ENCODE results near the gene CDK14.

DNA sequence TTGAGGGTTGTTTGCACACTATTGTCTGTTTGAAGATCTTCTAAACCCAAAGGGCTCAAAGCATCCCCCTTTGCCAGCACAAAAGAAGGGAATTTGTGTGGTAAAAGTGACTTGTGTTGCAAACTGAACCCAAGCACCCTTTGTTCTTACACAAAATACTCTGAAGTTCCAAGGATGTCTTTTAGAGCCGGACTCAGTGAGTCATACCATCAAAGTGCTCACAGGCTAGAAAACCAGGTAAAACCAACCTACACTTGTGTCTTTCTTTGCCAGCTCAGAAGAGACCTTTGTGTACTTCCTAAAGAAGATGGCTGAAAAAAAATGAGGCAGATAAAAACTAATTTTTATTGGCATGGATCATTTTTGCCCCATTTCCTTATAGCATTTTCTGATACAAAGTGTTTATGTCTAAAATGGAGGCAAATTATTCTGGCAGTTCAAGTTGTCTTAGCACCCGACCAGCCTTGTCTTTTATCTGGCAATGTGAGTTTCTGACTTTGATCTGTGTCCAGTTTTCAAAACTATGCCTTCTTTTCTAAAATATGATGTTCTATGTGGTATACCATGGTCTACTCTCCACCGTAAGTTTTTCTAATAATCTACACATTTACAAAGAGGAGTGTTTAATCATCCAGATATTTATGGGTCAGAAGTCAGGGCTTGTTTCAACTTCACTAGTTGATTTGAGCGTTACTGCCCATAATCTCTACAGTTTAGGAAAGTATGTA is 539.7 kb downstream of the CDK14 start:
- TF ChIP-seq, protein P1, sequence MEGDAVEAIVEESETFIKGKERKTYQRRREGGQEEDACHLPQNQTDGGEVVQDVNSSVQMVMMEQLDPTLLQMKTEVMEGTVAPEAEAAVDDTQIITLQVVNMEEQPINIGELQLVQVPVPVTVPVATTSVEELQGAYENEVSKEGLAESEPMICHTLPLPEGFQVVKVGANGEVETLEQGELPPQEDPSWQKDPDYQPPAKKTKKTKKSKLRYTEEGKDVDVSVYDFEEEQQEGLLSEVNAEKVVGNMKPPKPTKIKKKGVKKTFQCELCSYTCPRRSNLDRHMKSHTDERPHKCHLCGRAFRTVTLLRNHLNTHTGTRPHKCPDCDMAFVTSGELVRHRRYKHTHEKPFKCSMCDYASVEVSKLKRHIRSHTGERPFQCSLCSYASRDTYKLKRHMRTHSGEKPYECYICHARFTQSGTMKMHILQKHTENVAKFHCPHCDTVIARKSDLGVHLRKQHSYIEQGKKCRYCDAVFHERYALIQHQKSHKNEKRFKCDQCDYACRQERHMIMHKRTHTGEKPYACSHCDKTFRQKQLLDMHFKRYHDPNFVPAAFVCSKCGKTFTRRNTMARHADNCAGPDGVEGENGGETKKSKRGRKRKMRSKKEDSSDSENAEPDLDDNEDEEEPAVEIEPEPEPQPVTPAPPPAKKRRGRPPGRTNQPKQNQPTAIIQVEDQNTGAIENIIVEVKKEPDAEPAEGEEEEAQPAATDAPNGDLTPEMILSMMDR (IDR thresholded peaks at IDR 0.05; ENCODE audit: low read depth, low read length, missing input control) = no peak
- TF ChIP-seq FOXA1 (IDR thresholded peaks at IDR 0.05) = no peak
- TF ChIP-seq, protein P2, sequence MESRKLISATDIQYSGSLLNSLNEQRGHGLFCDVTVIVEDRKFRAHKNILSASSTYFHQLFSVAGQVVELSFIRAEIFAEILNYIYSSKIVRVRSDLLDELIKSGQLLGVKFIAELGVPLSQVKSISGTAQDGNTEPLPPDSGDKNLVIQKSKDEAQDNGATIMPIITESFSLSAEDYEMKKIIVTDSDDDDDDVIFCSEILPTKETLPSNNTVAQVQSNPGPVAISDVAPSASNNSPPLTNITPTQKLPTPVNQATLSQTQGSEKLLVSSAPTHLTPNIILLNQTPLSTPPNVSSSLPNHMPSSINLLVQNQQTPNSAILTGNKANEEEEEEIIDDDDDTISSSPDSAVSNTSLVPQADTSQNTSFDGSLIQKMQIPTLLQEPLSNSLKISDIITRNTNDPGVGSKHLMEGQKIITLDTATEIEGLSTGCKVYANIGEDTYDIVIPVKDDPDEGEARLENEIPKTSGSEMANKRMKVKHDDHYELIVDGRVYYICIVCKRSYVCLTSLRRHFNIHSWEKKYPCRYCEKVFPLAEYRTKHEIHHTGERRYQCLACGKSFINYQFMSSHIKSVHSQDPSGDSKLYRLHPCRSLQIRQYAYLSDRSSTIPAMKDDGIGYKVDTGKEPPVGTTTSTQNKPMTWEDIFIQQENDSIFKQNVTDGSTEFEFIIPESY (IDR thresholded peaks at IDR 0.05) = no peak
- no peak for TF ChIP-seq SP1 (IDR thresholded peaks at IDR 0.05)
- TF ChIP-seq, protein P3, sequence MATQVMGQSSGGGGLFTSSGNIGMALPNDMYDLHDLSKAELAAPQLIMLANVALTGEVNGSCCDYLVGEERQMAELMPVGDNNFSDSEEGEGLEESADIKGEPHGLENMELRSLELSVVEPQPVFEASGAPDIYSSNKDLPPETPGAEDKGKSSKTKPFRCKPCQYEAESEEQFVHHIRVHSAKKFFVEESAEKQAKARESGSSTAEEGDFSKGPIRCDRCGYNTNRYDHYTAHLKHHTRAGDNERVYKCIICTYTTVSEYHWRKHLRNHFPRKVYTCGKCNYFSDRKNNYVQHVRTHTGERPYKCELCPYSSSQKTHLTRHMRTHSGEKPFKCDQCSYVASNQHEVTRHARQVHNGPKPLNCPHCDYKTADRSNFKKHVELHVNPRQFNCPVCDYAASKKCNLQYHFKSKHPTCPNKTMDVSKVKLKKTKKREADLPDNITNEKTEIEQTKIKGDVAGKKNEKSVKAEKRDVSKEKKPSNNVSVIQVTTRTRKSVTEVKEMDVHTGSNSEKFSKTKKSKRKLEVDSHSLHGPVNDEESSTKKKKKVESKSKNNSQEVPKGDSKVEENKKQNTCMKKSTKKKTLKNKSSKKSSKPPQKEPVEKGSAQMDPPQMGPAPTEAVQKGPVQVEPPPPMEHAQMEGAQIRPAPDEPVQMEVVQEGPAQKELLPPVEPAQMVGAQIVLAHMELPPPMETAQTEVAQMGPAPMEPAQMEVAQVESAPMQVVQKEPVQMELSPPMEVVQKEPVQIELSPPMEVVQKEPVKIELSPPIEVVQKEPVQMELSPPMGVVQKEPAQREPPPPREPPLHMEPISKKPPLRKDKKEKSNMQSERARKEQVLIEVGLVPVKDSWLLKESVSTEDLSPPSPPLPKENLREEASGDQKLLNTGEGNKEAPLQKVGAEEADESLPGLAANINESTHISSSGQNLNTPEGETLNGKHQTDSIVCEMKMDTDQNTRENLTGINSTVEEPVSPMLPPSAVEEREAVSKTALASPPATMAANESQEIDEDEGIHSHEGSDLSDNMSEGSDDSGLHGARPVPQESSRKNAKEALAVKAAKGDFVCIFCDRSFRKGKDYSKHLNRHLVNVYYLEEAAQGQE (IDR thresholded peaks at IDR 0.05) = no peak
- no peak for TF ChIP-seq RAD21 (IDR thresholded peaks at IDR 0.05)
- no peak for TF ChIP-seq YY1 (IDR thresholded peaks at IDR 0.05)
- TF ChIP-seq, protein P4, sequence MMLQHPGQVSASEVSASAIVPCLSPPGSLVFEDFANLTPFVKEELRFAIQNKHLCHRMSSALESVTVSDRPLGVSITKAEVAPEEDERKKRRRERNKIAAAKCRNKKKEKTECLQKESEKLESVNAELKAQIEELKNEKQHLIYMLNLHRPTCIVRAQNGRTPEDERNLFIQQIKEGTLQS (IDR thresholded peaks at IDR 0.05) = no peak
- TF ChIP-seq, protein P5, sequence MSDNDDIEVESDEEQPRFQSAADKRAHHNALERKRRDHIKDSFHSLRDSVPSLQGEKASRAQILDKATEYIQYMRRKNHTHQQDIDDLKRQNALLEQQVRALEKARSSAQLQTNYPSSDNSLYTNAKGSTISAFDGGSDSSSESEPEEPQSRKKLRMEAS (IDR thresholded peaks at IDR 0.05) = no peak
- no peak for TF ChIP-seq GABPA (IDR thresholded peaks at IDR 0.05 in 1 of 2, conservative IDR thresholded peaks at IDR 0.05 in 1 of 2)
- no peak for TF ChIP-seq JUND (IDR thresholded peaks at IDR 0.05)
- TF ChIP-seq RXRA (IDR thresholded peaks at IDR 0.05) = no peak
- TF ChIP-seq EGR1 (IDR thresholded peaks at IDR 0.05; ENCODE audit: low read depth in 2 of 2) = no peak
